Activated CD8-positive, alpha-beta memory T cell treated with anti-CD3 and anti-CD28 coated beads, Interleukin-2, amount 50 U/mL, for 4 hours (primary cell): ENCODE measurements around the gene PRDX2.

Experiments
- DNase-seq: peaks from one replicate; pipeline ENCODE4 v3.0.0-alpha.2; 2020

The PRDX2 gene

GRCh38 chr19:12779162-12779993 is 22.2 kb downstream of the PRDX2 start:
- no peak for DNase-seq

GRCh38 chr19:12778905-12779161 is 22.8 kb downstream of the PRDX2 start:
- no peak for DNase-seq

- no peak for DNase-seq
Measured at GRCh38 chr19:12778017-12778904, 23.3 kb downstream of the PRDX2 start.

GRCh38 chr19:12777217-12778016 is 24.2 kb downstream of the PRDX2 start:
- peak; percentile 84 for DNase-seq

- DNase-seq: peak; percentile 49
Measured at GRCh38 chr19:12774588-12775555, 26.7 kb downstream of the PRDX2 start, which contains the start of gene HOOK2. HOOK2 (minus strand) TSS chr19:12775552; CDS start chr19:12775449, 103 bp downstream.

GRCh38 chr19:12773571-12773970 is 28.0 kb downstream of the PRDX2 start:
- DNase-seq: no peak

GRCh38 chr19:12772323-12772722 is 29.3 kb downstream of the PRDX2 start:
- DNase-seq: no peak

- no peak for DNase-seq
Measured at GRCh38 chr19:12770922-12771321, 30.7 kb downstream of the PRDX2 start.

GRCh38 chr19:12769689-12770088 is 31.9 kb downstream of the PRDX2 start:
- DNase-seq: peak; percentile 60

- no peak for DNase-seq
Measured at GRCh38 chr19:12767666-12768065, 33.9 kb downstream of the PRDX2 start.

- DNase-seq: no peak
Measured at GRCh38 chr19:12767150-12767549, 34.5 kb downstream of the PRDX2 start.

- DNase-seq: peak; percentile 86
Measured at GRCh38 chr19:12766051-12766521, 35.5 kb downstream of the PRDX2 start.

- DNase-seq: no peak
Measured at GRCh38 chr19:12764698-12765097, 36.9 kb downstream of the PRDX2 start.

- DNase-seq: no peak
Measured at GRCh38 chr19:12763100-12763499, 38.5 kb downstream of the PRDX2 start.

GRCh38 chr19:12759686-12760085 is 41.9 kb downstream of the PRDX2 start:
- DNase-seq: no peak

- peak; percentile 64 for DNase-seq
Measured at GRCh38 chr19:12757544-12758274, 43.9 kb downstream of the PRDX2 start.

GRCh38 chr19:12756150-12756883 is 45.3 kb downstream of the PRDX2 start:
- DNase-seq: no peak

- no peak for DNase-seq
Measured at GRCh38 chr19:12754465-12755196, 47.0 kb downstream of the PRDX2 start.

- no peak for DNase-seq
Measured at GRCh38 chr19:12752056-12752781, 49.4 kb downstream of the PRDX2 start.
